ENCODE results near the gene FRRS1L.

The FRRS1L gene

GRCh38 chr9:109162677-109163076, 4.4 kb downstream of the FRRS1L start:
- H3K4me3 Mint-ChIP-seq, result no peak overlapping the region
- H3K27ac Mint-ChIP-seq, result no peak overlapping the region
- H3K4me1 Mint-ChIP-seq, result no peaks in the 10 kb centered on the region

GRCh38 chr9:109161471-109161870, 5.6 kb downstream of the FRRS1L start:
- H3K9me3 Mint-ChIP-seq, result peaks cover 14% of the 10 kb centered on the region
- peaks cover 36% of the 10 kb centered on the region for H3K27me3 Mint-ChIP-seq
- no peaks in the 10 kb centered on the region for H3K4me1 Mint-ChIP-seq
- H3K36me3 Mint-ChIP-seq (ENCODE audit: low read depth), result no peaks in the 10 kb centered on the region
- ATAC-seq, result no peak
- H3K4me3 Mint-ChIP-seq, result no peak overlapping the region
- no peak for DNase-seq
- H3K27ac Mint-ChIP-seq, result no peak overlapping the region

More at GRCh38 chr9:109162677-109163076, 4.4 kb downstream of the FRRS1L start:
- H3K9me3 Mint-ChIP-seq, result peaks cover 14% of the 10 kb centered on the region
- peaks cover 42% of the 10 kb centered on the region for H3K27me3 Mint-ChIP-seq
- no peaks in the 10 kb centered on the region for H3K36me3 Mint-ChIP-seq (ENCODE audit: low read depth)
- ATAC-seq (no peak), DNase-seq (no peak)

GRCh38 chr9:109159583-109159982, 7.5 kb downstream of the FRRS1L start:
- H3K4me3 Mint-ChIP-seq, result no peak overlapping the region
- H3K27ac Mint-ChIP-seq, result no peak overlapping the region
- no peak for ATAC-seq
- no peaks in the 10 kb centered on the region for H3K36me3 Mint-ChIP-seq (ENCODE audit: low read depth)
- H3K27me3 Mint-ChIP-seq, result peaks cover 26% of the 10 kb centered on the region
- H3K4me1 Mint-ChIP-seq, result no peaks in the 10 kb centered on the region
- no peak for DNase-seq
- H3K9me3 Mint-ChIP-seq, result peaks cover 11% of the 10 kb centered on the region

- Mint-ChIP-seq H3K4me1 (no peaks in the 10 kb centered on the region), H3K27me3 (peaks cover 22% of the 10 kb centered on the region), H3K36me3 (ENCODE audit: low read depth) (peaks cover 2% of the 10 kb centered on the region), H3K27ac (no peak overlapping the region), H3K4me3 (no peak overlapping the region), H3K9me3 (peaks cover 19% of the 10 kb centered on the region)
- no peak for ATAC-seq
- DNase-seq, result no peak
Observed at GRCh38 chr9:109158651-109159050, 8.4 kb downstream of the FRRS1L start.

- H3K27ac Mint-ChIP-seq, result no peak overlapping the region
- DNase-seq (no peak), ATAC-seq (no peak)
- no peak overlapping the region for H3K4me3 Mint-ChIP-seq
- H3K36me3 Mint-ChIP-seq (ENCODE audit: low read depth), result peaks cover 5% of the 10 kb centered on the region
- peaks cover 18% of the 10 kb centered on the region for H3K27me3 Mint-ChIP-seq
- H3K9me3 Mint-ChIP-seq, result peaks cover 26% of the 10 kb centered on the region
- no peaks in the 10 kb centered on the region for H3K4me1 Mint-ChIP-seq
Observed at GRCh38 chr9:109156708-109157107, 10.3 kb downstream of the FRRS1L start.

GRCh38 chr9:109150925-109151545, 16.0 kb downstream of the FRRS1L start:
- ATAC-seq, result no peak
- peaks cover 20% of the 10 kb centered on the region for H3K9me3 Mint-ChIP-seq
- H3K36me3 Mint-ChIP-seq (ENCODE audit: low read depth), result peaks cover 5% of the 10 kb centered on the region
- no peak for DNase-seq
- no peak overlapping the region for H3K27ac Mint-ChIP-seq
- H3K4me3 Mint-ChIP-seq, result no peak overlapping the region
- no peaks in the 10 kb centered on the region for H3K4me1 Mint-ChIP-seq
- H3K27me3 Mint-ChIP-seq, result peaks cover 10% of the 10 kb centered on the region

- DNase-seq, result no peak
- H3K27me3 Mint-ChIP-seq, result peaks cover 8% of the 10 kb centered on the region
- H3K9me3 Mint-ChIP-seq, result peaks cover 17% of the 10 kb centered on the region
- no peak overlapping the region for H3K4me3 Mint-ChIP-seq
- no peaks in the 10 kb centered on the region for H3K4me1 Mint-ChIP-seq
- H3K36me3 Mint-ChIP-seq (ENCODE audit: low read depth), result peaks cover 5% of the 10 kb centered on the region
- H3K27ac Mint-ChIP-seq, result no peak overlapping the region
- ATAC-seq, result no peak
Observed at GRCh38 chr9:109149722-109150121, 17.3 kb downstream of the FRRS1L start.

- H3K36me3 Mint-ChIP-seq (ENCODE audit: low read depth), result peaks cover 5% of the 10 kb centered on the region
- H3K4me1 Mint-ChIP-seq, result peaks cover 2% of the 10 kb centered on the region
- no peak overlapping the region for H3K27ac Mint-ChIP-seq
- H3K27me3 Mint-ChIP-seq, result peaks cover 6% of the 10 kb centered on the region
- ATAC-seq, result no peak
- DNase-seq, result no peak
- peaks cover 10% of the 10 kb centered on the region for H3K9me3 Mint-ChIP-seq
- no peak overlapping the region for H3K4me3 Mint-ChIP-seq
Observed at GRCh38 chr9:109149089-109149488, 18.0 kb downstream of the FRRS1L start.

- peaks cover 5% of the 10 kb centered on the region for H3K4me1 Mint-ChIP-seq
Observed at GRCh38 chr9:109145051-109145450, 22.0 kb downstream of the FRRS1L start.

GRCh38 chr9:109143881-109144562, 23.0 kb downstream of the FRRS1L start:
- Mint-ChIP-seq H3K4me1 (peaks cover 5% of the 10 kb centered on the region), H3K9me3 (no peaks in the 10 kb centered on the region), H3K27ac (no peak overlapping the region), H3K36me3 (ENCODE audit: low read depth) (no peaks in the 10 kb centered on the region), H3K4me3 (no peak overlapping the region), H3K27me3 (peaks cover 6% of the 10 kb centered on the region)
- peak; percentile 71 for ATAC-seq
- DNase-seq, result no peak

More at GRCh38 chr9:109145051-109145450, 22.0 kb downstream of the FRRS1L start:
- Mint-ChIP-seq H3K4me3 (no peak overlapping the region), H3K9me3 (no peaks in the 10 kb centered on the region), H3K36me3 (ENCODE audit: low read depth) (no peaks in the 10 kb centered on the region), H3K27me3 (peaks cover 6% of the 10 kb centered on the region), H3K27ac (no peak overlapping the region)
- ATAC-seq (no peak), DNase-seq (no peak)

- H3K27ac Mint-ChIP-seq, result no peak overlapping the region
- H3K4me3 Mint-ChIP-seq, result no peak overlapping the region
- H3K4me1 Mint-ChIP-seq, result peaks cover 5% of the 10 kb centered on the region
- ATAC-seq (no peak), DNase-seq (no peak)
- no peaks in the 10 kb centered on the region for H3K9me3 Mint-ChIP-seq
- H3K27me3 Mint-ChIP-seq, result peaks cover 4% of the 10 kb centered on the region
- no peaks in the 10 kb centered on the region for H3K36me3 Mint-ChIP-seq (ENCODE audit: low read depth)
Observed at GRCh38 chr9:109141375-109141774, 25.7 kb downstream of the FRRS1L start.

GRCh38 chr9:109139851-109140250, 27.2 kb downstream of the FRRS1L start:
- no peak overlapping the region for H3K4me3 Mint-ChIP-seq
- ATAC-seq (no peak), DNase-seq (no peak)
- no peaks in the 10 kb centered on the region for H3K27me3 Mint-ChIP-seq
- H3K4me1 Mint-ChIP-seq, result peaks cover 5% of the 10 kb centered on the region
- no peaks in the 10 kb centered on the region for H3K36me3 Mint-ChIP-seq (ENCODE audit: low read depth)
- no peaks in the 10 kb centered on the region for H3K9me3 Mint-ChIP-seq
- H3K27ac Mint-ChIP-seq, result no peak overlapping the region

GRCh38 chr9:109138421-109138820, 28.6 kb downstream of the FRRS1L start:
- DNase-seq (no peak), ATAC-seq (no peak)
- no peaks in the 10 kb centered on the region for H3K27me3 Mint-ChIP-seq
- no peak overlapping the region for H3K27ac Mint-ChIP-seq
- no peak overlapping the region for H3K4me3 Mint-ChIP-seq
- H3K36me3 Mint-ChIP-seq (ENCODE audit: low read depth), result no peaks in the 10 kb centered on the region
- H3K9me3 Mint-ChIP-seq, result no peaks in the 10 kb centered on the region
- H3K4me1 Mint-ChIP-seq, result no peaks in the 10 kb centered on the region

GRCh38 chr9:109134167-109134578, 32.9 kb downstream of the FRRS1L start:
- ATAC-seq, result no peak
- H3K27ac Mint-ChIP-seq, result no peak overlapping the region
- H3K36me3 Mint-ChIP-seq (ENCODE audit: low read depth), result no peaks in the 10 kb centered on the region
- no peak for DNase-seq
- no peak overlapping the region for H3K4me3 Mint-ChIP-seq
- no peaks in the 10 kb centered on the region for H3K4me1 Mint-ChIP-seq
- H3K27me3 Mint-ChIP-seq, result no peaks in the 10 kb centered on the region
- no peaks in the 10 kb centered on the region for H3K9me3 Mint-ChIP-seq

- no peak overlapping the region for H3K27ac Mint-ChIP-seq
- DNase-seq (no peak), ATAC-seq (no peak)
- H3K27me3 Mint-ChIP-seq, result no peaks in the 10 kb centered on the region
- H3K4me1 Mint-ChIP-seq, result no peaks in the 10 kb centered on the region
- no peaks in the 10 kb centered on the region for H3K9me3 Mint-ChIP-seq
- no peaks in the 10 kb centered on the region for H3K36me3 Mint-ChIP-seq (ENCODE audit: low read depth)
- H3K4me3 Mint-ChIP-seq, result no peak overlapping the region
Observed at GRCh38 chr9:109133533-109133932, 33.5 kb downstream of the FRRS1L start.
